GM12878 (cell line): ENCODE data around the gene SURF6. TPM values are rescaled to one million over a fixed set of nuclear protein-coding genes. Genes with fewer than 3 reads are reported as not detected.

Experiments used
- ATAC-seq: fragments of 200-7000 bp; cut with Tn5 transposase; 3 replicates; pipeline ENCODE4 v1.9.1; 2020; ENCODE audit warnings: mild to moderate bottlenecking, moderate library complexity
- BruUV-seq: library from RNA; stranded (reverse); fragments of 400-500 nt; replicated peaks from 2 replicates; lab custom pipeline; 2021; lab: Mats Ljungman, UMichigan
- CTCF ChIA-PET: fragments of 300-600 bp; sonication (Branson Sonifier 250); formaldehyde crosslinking; extraction: SDS; loops from one replicate; lab custom pipeline; 2021; ENCODE audit warnings: inconsistent platforms; lab: Yijun Ruan, JAX
- POLR2A ChIA-PET: fragments of 350-600 bp; formaldehyde crosslinking; extraction: SDS; loops from one replicate; lab custom pipeline; 2021; ENCODE audit warnings: inconsistent platforms; lab: Charles Lee
- RAD21 ChIA-PET: fragments of 300-600 bp; sonication (Branson Sonifier 250); formaldehyde crosslinking; loops from one replicate; lab custom pipeline; 2023; ENCODE audit warnings: antibody characterized with exemption; ENCODE audit not compliant: unreplicated experiment; lab: Charles Lee
- SMC1A ChIA-PET: fragments of 300-600 bp; sonication (Branson Sonifier 250); formaldehyde crosslinking; loops from one replicate; lab custom pipeline; 2023; ENCODE audit not compliant: unreplicated experiment, uncharacterized antibody; lab: Charles Lee
- DNase-seq: peaks from one replicate; pipeline ENCODE4 v3.0.0-alpha.2; 2011; ENCODE audit warnings: low read depth, low spot score
- FAIRE-seq: peaks from 3 replicates; lab custom pipeline; 2011; peaks lifted over from hg19 to GRCh38; lab: Jason Lieb, UNC
- H2AFZ ChIP-seq: 2 replicates; pipeline ENCODE4 v1.6.0; 2011; ENCODE audit warnings: low read depth, low read length, control low read depth; ENCODE audit not compliant: control insufficient read depth
- H3K27ac ChIP-seq: 2 replicates; pipeline ENCODE4 v1.5.1; 2011; ENCODE audit warnings: control low read depth; ENCODE audit not compliant: control insufficient read depth, insufficient read depth
- H3K27me3 ChIP-seq, 2 experiments: replicated peaks in 1 of 2; 2 replicates each; pipeline versions ENCODE4 v1.6.0 to v1.6.1; 2011; ENCODE audit warnings: low read length in 1 of 2; ENCODE audit not compliant: control insufficient read depth in 2 of 2, insufficient read depth in 2 of 2
- H3K36me3 ChIP-seq, 2 experiments: 2 replicates each; pipeline ENCODE4 v1.5.1; 2011; ENCODE audit warnings: low read length in 1 of 2; ENCODE audit not compliant: control insufficient read depth in 2 of 2, insufficient read depth in 2 of 2
- H3K4me1 ChIP-seq: 2 replicates; pipeline ENCODE4 v1.6.1; 2011; ENCODE audit warnings: mild to moderate bottlenecking, low read length, moderate library complexity, mixed read lengths; ENCODE audit not compliant: control insufficient read depth, insufficient read depth
- H3K4me2 ChIP-seq: 2 replicates; pipeline ENCODE4 v1.6.0; 2011; ENCODE audit warnings: control low read depth; ENCODE audit not compliant: control insufficient read depth, insufficient read depth
- H3K4me3 ChIP-seq: fragments of 200-600 bp; sonication (generic); 2 replicates; pipeline ENCODE4 v1.5.1; 2016
- H3K79me2 ChIP-seq: 2 replicates; pipeline ENCODE4 v1.6.0; 2011; ENCODE audit warnings: low read length; ENCODE audit not compliant: control insufficient read depth, insufficient read depth
- H3K9ac ChIP-seq: 2 replicates; pipeline ENCODE4 v1.8.0; 2011; ENCODE audit warnings: low read length, control low read depth, mixed read lengths; ENCODE audit not compliant: control insufficient read depth, insufficient read depth
- H3K9me3 ChIP-seq: replicated peaks from 3 replicates; pipeline ENCODE4 v1.5.1; 2011; ENCODE audit warnings: mild to moderate bottlenecking, low read length; ENCODE audit not compliant: control insufficient read depth, insufficient read depth
- H4K20me1 ChIP-seq: 2 replicates; pipeline ENCODE4 v1.6.0; 2011; ENCODE audit not compliant: control insufficient read depth, insufficient read depth
- CREB1 ChIP-seq: IDR thresholded peaks from 2 replicates; pipeline ENCODE4 v1.6.1; 2012; ENCODE audit warnings: low read depth, mild to moderate bottlenecking, inconsistent platforms
- ZBTB11 ChIP-seq: fragments of 450-650 bp; formaldehyde crosslinking; IDR thresholded peaks from 2 replicates; pipeline ENCODE4 v1.5.0; 2022; ENCODE audit warnings: mild to moderate bottlenecking, missing genetic modification characterization
- WGBS: methylation state at CpG from one replicate; pipeline ENCODE4 v1.1.6; 2016; ENCODE audit warnings: low lambda C conversion rate; ENCODE audit not compliant: insufficient replicate concordance, insufficient coverage; ENCODE audit errors: missing lambda C conversion rate; 5-methylcytosine and 5-hydroxymethylcytosine counted together
- in situ Hi-C: fragments of 300-500 bp; cut with MboI; formaldehyde crosslinking; loops from 9 replicates; pipeline ENCODE4 v1.14.3; 2018; ENCODE audit warnings: mixed read lengths
- intact Hi-C: fragments of 100-400 bp; cut with micrococcal nuclease; formaldehyde crosslinking; loops from one replicate; pipeline ENCODE4 v1.14.2; 2022; ENCODE audit not compliant: unreplicated experiment
- polyA plus RNA-seq, 11 experiments: library from polyadenylated mRNA; depleted of rRNA in 4 of 11; unstranded in 6 of 11; stranded (reverse) in 5 of 11; fragments of >200 nt; fragmentation: Nextera tagmentation in 4 of 11; fragmentation: Illumina TruSeq in 1 of 11; extraction: Ambion mirVana in 4 of 11; extraction: Trizol in 1 of 11; gene quantifications; 1 replicate in 1 of 11; 2 replicates in 10 of 11; pipeline versions ENCODE4 v1.2.1 to v1.2.3, GENCODE V29; 2011 to 2016; ENCODE audit warnings: inconsistent platforms in 2 of 11, missing spikeins in 2 of 11, low read depth in 1 of 11
- total RNA-seq, 4 experiments: library from RNA; depleted of rRNA in 3 of 4; stranded (reverse); fragments of >200 nt in 3 of 4; fragmentation: Illumina TruSeq in 1 of 4; extraction: Trizol in 1 of 4; gene quantifications; 2 replicates each; pipeline versions ENCODE4 v1.2.1 to v1.2.3, GENCODE V29; 2013 to 2021

SURF6 gene
- total and polyA plus RNA-seq, 10 of the 15 experiments (the other 5 are each of a cell fraction or from before 2014, with no cell fraction given) = 2.2 to 27.2 (median 15.1) TPM

- RAD21 ChIA-PET = interaction anchor here (0.8 to 1.1 kb wide), 2 partner anchors 36 to 185 kb away, joined by 3 to 4 read pairs; no protein-coding TSS in a partner anchor
- BruUV-seq = no TSS peak
- H3K36me3 ChIP-seq = peaks cover 22 to 28% of the 10 kb centered on the region in 2 experiments
- no peak overlapping the region for H2AFZ ChIP-seq
- intact Hi-C loops = loop anchor here (5.0 kb wide), 1 partner anchor 33 kb away; the partner anchor contains the start of gene SURF6
- DNase-seq (no peak), FAIRE-seq (no peak), ATAC-seq (no peak)
- H3K79me2 ChIP-seq = peaks cover 86% of the 10 kb centered on the region
- H3K27me3 ChIP-seq = no peaks in the 10 kb centered on the region
- H3K9ac ChIP-seq = no peak overlapping the region
- H3K27ac ChIP-seq = peak overlapping the region; percentile 60
- peak overlapping the region; percentile 80 for H3K4me2 ChIP-seq
- no peaks in the 10 kb centered on the region for H3K9me3 ChIP-seq
- H4K20me1 ChIP-seq = peaks cover 35% of the 10 kb centered on the region
- POLR2A ChIA-PET = interaction anchor here (0.6 to 2.8 kb wide), 7 partner anchors 11 to 184 kb away, joined by 3 to 13 read pairs (median 3); partner anchors contain the start of genes MED22, RPL7A, SURF1 and SURF6
- 45% methylated on average over 9 of the region's 9 CpGs for WGBS
- SMC1A ChIA-PET = interaction anchor here (1.1 to 1.2 kb wide), 2 partner anchors 23 to 184 kb away, joined by 3 read pairs; partner anchors contain the start of genes MED22 and RPL7A
- in situ Hi-C loops = no loop called here
- CTCF ChIA-PET = interaction anchor here (0.6 to 3.9 kb wide), 5 partner anchors 15 to 210 kb away, joined by 3 to 16 read pairs (median 3); partner anchors contain the start of genes SURF1 and SURF2
- peak; percentile 13; the same call in 1 of the 2 replicates for TF ChIP-seq CREB1
- no peak for TF ChIP-seq ZBTB11 (CRISPR knock-in tag)
- H3K4me1 ChIP-seq = peaks cover 22% of the 10 kb centered on the region
- no peak overlapping the region for H3K4me3 ChIP-seq
Measured at GRCh38 chr9:133370685-133371084, 34.7 kb upstream of the SURF6 start.
